Tibial artery (tissue), 4 donors: ENCODE data around the gene ATP2C1.

Experiments
- DNase-seq, 2 donors: peaks; one replicate each; pipeline ENCODE4 v3.0.0-alpha.2; 2019
- H3K27ac ChIP-seq, 2 donors: fragments of 200-600 bp; sonication (generic) in 1 of 2; 1 replicate in 1 of 2; 2 replicates in 1 of 2; pipeline ENCODE4 v1.5.1; 2018 to 2019; ENCODE audit warnings: mild to moderate bottlenecking in 1 of 2
- H3K27me3 ChIP-seq, 2 donors: fragments of 200-600 bp; sonication (generic) in 1 of 2; one replicate each; pipeline versions ENCODE4 v1.5.1 to v1.6.0; 2016 to 2019
- H3K36me3 ChIP-seq, 3 donors: fragments of 200-600 bp; sonication (generic) in 2 of 3; one replicate each; pipeline ENCODE4 v1.5.1; 2016 to 2019; ENCODE audit warnings: mild to moderate bottlenecking in 2 of 3
- H3K4me1 ChIP-seq, 4 donors: fragments of 200-600 bp; sonication (generic) in 2 of 4; 1 replicate in 3 of 4; 2 replicates in 1 of 4; pipeline ENCODE4 v1.5.1; 2016 to 2019
- H3K4me3 ChIP-seq, 2 donors: fragments of 200-600 bp; sonication (generic) in 1 of 2; 1 replicate in 1 of 2; 2 replicates in 1 of 2; pipeline ENCODE4 v1.5.1; 2018 to 2019; ENCODE audit warnings: mild to moderate bottlenecking in 2 of 2
- H3K9me3 ChIP-seq, 3 donors: fragments of 200-600 bp; sonication (generic) in 1 of 3; one replicate each; pipeline ENCODE4 v1.5.1; 2016 to 2019
- CTCF ChIP-seq, 2 experiments: fragments of 200-600 bp in 1 of 2; fragments of 450-650 bp in 1 of 2; IDR thresholded peaks; one replicate each; pipeline ENCODE4 v1.5.1; 2017 to 2019; ENCODE audit warnings: antibody characterized with exemption in 2 of 2, mild to moderate bottlenecking in 1 of 2, moderate library complexity in 1 of 2
- intact Hi-C: fragments of 100-400 bp; cut with DNase I; formaldehyde crosslinking; loops from one replicate; pipeline ENCODE4 v1.15.0; 2023; ENCODE audit warnings: low total_unique reads

ATP2C1 gene

GRCh38 chr3:130918328-130918727, 24.4 kb downstream of the ATP2C1 start:
- peaks cover 0 to 6% (median 0%) of the 10 kb centered on the region in 3 donors for H3K36me3 ChIP-seq
- intact Hi-C loops = no loop called here
- H3K9me3 ChIP-seq = peaks cover 0 to 3% (median 0%) of the 10 kb centered on the region in 3 donors
- H3K4me1 ChIP-seq = peaks cover 0 to 21% (median 3%) of the 10 kb centered on the region in 4 donors
- TF ChIP-seq CTCF (IDR thresholded peaks at IDR 0.05) = no peak
- no peak overlapping the region for H3K27ac ChIP-seq
- no peaks in the 10 kb centered on the region for H3K27me3 ChIP-seq
- no peak overlapping the region for H3K4me3 ChIP-seq
- no peak for DNase-seq

- Histone ChIP-seq H3K36me3 (no peaks in the 10 kb centered on the region), H3K27ac (no peak overlapping the region), H3K27me3 (no peaks in the 10 kb centered on the region), H3K4me1 (peaks cover 0 to 16% (median 9%) of the 10 kb centered on the region in 4 donors), H3K4me3 (no peak overlapping the region), H3K9me3 (peaks cover 0 to 12% (median 0%) of the 10 kb centered on the region in 3 donors)
- no peak for TF ChIP-seq CTCF (IDR thresholded peaks at IDR 0.05)
- DNase-seq = no peak
- intact Hi-C loops = no loop called here
These were observed 31.7 kb downstream of the ATP2C1 start for GRCh38 chr3:130925628-130926027.

GRCh38 chr3:130926504-130926903, 32.6 kb downstream of the ATP2C1 start:
- Histone ChIP-seq H3K4me1 (peaks cover 0 to 16% (median 9%) of the 10 kb centered on the region in 4 donors), H3K9me3 (peaks cover 0 to 12% (median 0%) of the 10 kb centered on the region in 3 donors), H3K4me3 (no peak overlapping the region), H3K36me3 (peaks cover 0 to 6% (median 4%) of the 10 kb centered on the region in 3 donors), H3K27ac (no peak overlapping the region), H3K27me3 (no peaks in the 10 kb centered on the region)
- intact Hi-C loops = no loop called here
- DNase-seq = no peak
- no peak for TF ChIP-seq CTCF (IDR thresholded peaks at IDR 0.05)

GRCh38 chr3:130929804-130930203, 35.9 kb downstream of the ATP2C1 start:
- Histone ChIP-seq H3K36me3 (peaks cover 0 to 15% (median 13%) of the 10 kb centered on the region in 3 donors), H3K27ac (no peak overlapping the region), H3K9me3 (no peaks in the 10 kb centered on the region), H3K4me3 (no peak overlapping the region), H3K27me3 (no peaks in the 10 kb centered on the region), H3K4me1 (peaks cover 0 to 16% (median 9%) of the 10 kb centered on the region in 4 donors)
- intact Hi-C loops = no loop called here
- DNase-seq = no peak
- no peak for TF ChIP-seq CTCF (IDR thresholded peaks at IDR 0.05)

GRCh38 chr3:130932979-130933378, 39.1 kb downstream of the ATP2C1 start:
- no peak overlapping the region for H3K27ac ChIP-seq
- intact Hi-C loops = no loop called here

More at GRCh38 chr3:130932979-130933378, 39.1 kb downstream of the ATP2C1 start:
- no peak overlapping the region for H3K4me3 ChIP-seq
- peaks cover 0 to 16% (median 13%) of the 10 kb centered on the region in 3 donors for H3K36me3 ChIP-seq
- H3K27me3 ChIP-seq = no peaks in the 10 kb centered on the region
- no peak for TF ChIP-seq CTCF (IDR thresholded peaks at IDR 0.05)
- no peaks in the 10 kb centered on the region for H3K9me3 ChIP-seq
- no peak for DNase-seq
- peaks cover 0 to 2% (median 0%) of the 10 kb centered on the region in 4 donors for H3K4me1 ChIP-seq
